A204.1 (cell line): ENCODE results near the gene CYP2A6.
"Not testable (repeated sequence)": the region's sequence is repeated elsewhere in the genome, so short reads cannot be mapped to it uniquely, and the experiment has no call there.

ENCODE experiments used
- FAIRE-seq: peaks from 2 replicates; lab custom pipeline; 2012; peaks lifted over from hg19 to GRCh38; lab: Jason Lieb, UNC

The CYP2A6 gene

GRCh38 chr19:40819479-40820234, 30.6 kb downstream of the CYP2A6 start:
- FAIRE-seq, result peak; percentile 72

GRCh38 chr19:40818480-40819399, 31.5 kb downstream of the CYP2A6 start:
- FAIRE-seq, result not testable (repeated sequence)

DNA sequence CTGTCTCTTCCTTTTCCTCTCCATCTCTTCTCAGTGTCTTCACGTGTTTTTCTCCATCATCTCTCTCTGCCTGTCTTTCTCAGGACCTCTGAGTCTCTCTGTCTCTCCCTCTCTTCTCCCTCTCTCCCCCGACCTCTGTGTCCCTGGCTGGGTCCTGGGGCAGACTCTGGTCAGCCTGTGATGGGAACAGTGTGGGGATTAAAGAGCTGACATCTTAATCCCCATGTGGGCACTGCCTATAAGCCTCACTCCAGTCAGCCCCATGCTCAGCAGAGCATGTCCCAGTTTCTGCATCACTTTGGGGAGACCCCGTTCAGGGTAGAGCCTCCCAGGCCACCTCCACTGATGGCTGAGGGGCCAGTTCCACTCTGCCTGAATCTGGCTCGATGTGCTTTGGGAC, 35.0 kb downstream of the CYP2A6 start:
- no peak for FAIRE-seq

- no peak for FAIRE-seq
Measured at GRCh38 chr19:40813182-40813581, 37.1 kb downstream of the CYP2A6 start.

DNA sequence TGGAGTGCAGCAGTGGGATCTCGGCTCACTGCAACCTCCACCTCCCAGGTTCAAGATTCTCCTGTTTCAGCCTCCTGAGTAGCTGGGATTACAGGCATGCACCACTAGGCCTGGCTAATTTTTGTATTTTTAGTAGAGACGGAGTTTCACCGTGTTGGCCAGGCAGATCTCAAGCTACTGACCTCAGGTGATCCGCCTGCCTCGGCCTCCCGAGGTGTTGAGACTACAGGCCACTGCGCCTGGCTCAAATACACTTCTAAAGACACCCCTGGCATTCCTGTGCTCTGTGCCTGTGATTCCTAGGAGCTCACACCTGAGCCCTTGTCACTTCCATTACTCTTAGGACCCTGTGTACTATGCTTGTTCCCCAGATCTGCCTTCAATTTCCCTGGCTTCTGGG, 37.7 kb downstream of the CYP2A6 start:
- FAIRE-seq, result not testable (repeated sequence)

DNA sequence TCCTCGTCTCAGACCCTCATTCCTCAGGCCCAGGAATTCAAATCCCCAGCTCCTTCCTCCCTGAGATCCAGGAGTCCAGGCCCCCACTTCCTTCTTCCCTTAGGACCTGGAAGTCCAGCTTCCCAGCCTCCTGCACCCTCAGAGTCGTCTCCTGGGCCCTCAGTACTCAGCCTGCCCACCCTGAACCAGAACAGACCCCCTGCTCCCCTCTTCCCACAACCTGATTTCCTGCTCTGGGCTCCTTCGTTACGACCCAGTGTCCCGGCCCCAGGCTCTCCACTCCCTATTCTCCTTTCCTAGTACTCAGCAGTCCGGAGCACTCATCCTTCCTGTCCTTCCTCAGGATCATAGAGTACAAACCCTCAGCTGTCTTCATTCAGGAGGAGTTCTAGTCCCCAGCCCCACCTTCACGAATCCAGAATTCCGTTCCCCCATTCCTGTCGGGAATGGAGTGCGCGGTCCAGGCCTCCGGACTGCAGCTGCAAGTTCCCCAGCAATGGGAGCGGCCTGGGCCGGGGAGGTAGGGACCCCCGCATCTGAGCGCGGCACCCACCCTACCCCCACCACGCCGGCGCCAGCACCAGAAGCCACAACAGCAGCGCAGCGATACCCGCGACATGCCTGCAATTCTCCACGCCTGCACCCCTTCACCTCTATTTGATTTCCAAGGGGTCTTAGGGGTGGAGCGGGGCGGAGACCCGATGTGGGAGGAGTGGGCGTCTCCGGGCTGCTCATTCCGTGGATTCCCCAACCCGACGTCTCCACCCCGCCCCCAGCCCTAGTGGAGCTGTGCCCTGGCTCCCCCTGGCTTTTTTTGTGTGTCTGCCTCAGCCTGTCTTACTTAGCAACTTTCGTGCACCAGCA, 38.5 kb downstream of the CYP2A6 start:
- no peak for FAIRE-seq

DNA sequence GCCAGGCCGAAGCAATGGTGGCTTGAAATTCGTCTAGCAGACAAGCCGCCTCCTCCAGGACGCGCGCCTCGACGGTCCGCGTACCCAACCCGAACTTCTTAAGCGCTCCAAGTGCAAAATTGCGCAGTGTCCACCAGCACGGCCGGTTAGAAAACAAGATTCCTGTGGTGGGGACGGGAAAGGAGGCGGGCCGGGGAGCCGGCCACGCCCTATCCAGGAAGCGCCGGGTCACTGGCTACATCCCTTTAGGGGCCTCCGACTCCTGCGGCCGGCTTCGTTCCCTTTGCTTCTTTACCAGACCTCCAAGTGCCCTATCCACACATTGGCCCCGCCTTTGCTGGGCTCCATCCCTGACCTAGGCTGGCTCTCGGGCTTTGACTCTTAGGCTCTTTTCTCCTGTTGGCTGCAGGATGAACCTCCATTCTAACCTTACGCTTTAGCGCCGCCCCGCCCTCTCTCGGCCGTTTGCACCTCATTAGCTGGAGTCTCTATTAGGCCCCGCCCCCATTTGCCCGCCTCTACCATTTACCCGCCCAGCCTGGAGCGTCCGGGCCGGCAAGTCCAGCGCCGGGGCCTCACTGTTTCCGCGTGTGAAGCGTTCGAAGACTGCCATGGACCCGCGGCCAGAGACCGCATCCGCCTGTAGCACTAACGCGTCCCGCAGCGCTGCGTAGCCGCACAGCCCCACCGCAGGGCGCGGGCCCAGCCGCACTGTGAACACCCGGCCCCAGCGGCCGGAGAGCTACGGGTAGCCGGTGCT, 39.4 kb downstream of the CYP2A6 start:
- not testable (repeated sequence) for FAIRE-seq

DNA sequence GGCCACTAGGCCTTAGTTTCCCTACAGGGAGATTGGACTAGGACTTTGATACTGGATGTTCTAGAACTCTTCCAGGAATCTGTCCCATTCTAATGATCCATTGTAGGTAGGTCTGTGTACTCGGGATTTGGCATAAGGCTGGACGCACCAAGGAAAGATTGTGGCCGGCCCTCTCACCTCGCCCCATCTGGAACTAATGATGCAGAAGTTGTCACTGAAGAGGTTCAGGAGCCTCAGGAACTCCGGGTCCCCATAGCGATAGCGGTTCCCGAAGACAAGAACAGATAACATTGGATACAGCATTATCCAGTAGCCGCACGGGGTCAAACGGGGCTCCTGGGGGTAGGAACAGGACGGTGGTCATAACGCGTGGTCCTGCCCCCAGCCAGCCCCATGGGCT, 40.1 kb downstream of the CYP2A6 start:
- FAIRE-seq, result no peak

DNA sequence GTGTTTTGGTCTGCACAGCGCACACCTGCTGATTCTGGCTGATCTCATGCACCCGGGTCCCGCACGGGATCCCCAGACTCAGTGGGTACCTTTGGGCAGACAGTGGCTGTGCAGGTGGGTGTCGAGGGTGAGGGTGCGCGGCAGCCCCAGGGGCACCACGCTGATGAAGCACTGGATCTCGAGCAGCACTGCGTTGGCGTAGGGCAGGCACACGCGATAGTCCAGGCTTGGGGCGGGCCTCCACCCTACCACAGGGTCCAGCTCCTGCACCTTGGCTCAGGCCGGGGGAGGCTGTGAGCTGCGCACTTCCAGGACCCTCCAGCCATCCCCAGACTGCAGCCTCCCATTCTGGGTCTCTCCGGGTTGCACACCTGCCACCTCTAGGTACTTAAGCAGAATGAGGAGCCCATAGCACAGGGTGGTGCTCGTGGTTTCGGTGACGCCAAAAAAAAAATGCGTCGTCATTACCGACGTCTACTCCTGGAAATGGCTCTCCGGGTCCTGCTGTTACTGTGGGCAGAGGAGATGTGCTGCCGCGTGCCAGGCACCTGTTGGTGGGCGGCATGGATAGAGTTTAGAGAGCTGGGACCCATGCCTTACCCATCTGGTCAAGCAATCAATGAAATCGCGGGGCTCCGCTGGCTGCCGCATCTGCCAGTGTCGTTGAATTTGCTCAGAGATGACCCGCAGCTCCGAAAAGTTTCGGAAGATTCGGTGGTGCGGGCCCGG, 40.7 kb downstream of the CYP2A6 start:
- no peak for FAIRE-seq

- no peak for FAIRE-seq
Measured at GRCh38 chr19:40808497-40808896, 41.8 kb downstream of the CYP2A6 start.

GRCh38 chr19:40808021-40808325, 42.3 kb downstream of the CYP2A6 start:
- FAIRE-seq, result no peak

GRCh38 chr19:40807147-40808020, 42.9 kb downstream of the CYP2A6 start:
- FAIRE-seq, result no peak

GRCh38 chr19:40806423-40807146, 43.7 kb downstream of the CYP2A6 start:
- FAIRE-seq, result no peak

- no peak for FAIRE-seq
Measured at GRCh38 chr19:40805258-40805868, 44.9 kb downstream of the CYP2A6 start.

DNA sequence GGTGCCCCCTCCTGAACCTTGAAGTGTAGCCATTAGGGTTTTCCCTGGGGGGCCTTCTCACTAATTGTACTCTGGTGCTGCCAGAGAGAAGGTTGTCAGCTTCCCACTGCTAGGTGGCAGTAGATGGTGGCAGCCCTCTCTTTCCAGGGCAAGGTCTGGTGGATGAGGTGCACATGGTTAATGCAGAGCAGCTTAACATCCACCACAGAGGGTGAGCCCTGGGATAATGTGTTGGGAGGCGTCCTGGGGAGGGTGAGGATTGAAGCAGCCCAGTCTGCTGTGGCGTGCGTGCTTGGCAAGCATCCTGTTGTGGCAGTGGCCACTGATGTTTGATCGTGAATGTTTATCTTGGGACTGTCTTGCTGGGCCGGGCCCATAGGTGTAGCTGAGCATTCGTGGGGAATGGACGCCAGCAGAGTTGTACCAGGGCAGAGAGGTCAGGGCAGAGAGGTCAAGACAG, 45.4 kb downstream of the CYP2A6 start:
- FAIRE-seq, result no peak

DNA sequence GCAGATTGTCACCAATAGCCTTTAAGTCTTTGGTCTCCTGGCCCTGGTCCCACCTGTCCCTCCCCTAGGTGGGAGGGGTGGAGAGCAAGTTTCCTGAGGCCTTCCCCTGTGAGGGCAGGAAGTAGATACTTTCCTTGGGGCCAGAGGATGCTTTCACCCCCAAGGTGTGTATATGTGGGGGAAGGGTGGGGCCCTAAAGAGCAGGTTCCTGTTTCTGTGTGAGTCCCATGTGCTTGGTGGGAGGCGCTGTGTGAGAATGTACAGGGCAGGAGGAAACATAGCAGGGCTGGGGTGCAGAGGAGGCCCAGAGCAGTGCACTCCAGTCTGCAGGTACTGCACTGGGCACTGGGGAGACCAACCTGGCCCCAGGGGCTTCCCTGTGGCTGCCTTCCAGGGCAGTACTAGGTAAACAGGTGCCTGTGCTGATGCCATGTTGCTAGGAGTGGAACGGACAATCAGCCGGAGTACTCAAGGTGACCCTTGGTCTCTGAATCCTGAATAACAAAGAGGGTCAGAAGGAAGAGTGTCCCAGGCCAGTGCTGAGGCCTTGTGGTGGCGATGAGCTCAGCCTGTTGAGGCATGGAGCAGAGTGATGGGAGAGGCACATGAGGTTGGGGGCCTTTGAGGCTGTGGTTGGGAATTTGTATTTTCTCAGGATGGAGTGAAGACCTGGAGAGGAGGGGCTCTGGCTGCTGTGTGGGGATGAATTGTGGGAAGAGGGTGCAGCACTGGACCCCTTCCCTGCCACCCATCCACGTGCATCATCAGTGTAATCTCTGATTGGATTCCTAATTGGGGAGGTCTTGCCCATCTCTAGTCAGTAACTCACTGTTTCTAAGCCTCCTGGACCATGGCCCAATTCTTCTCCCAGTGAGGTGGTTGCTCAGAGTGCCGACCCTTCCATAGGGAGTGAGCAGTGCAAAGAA, 46.1 kb downstream of the CYP2A6 start:
- no peak for FAIRE-seq

DNA sequence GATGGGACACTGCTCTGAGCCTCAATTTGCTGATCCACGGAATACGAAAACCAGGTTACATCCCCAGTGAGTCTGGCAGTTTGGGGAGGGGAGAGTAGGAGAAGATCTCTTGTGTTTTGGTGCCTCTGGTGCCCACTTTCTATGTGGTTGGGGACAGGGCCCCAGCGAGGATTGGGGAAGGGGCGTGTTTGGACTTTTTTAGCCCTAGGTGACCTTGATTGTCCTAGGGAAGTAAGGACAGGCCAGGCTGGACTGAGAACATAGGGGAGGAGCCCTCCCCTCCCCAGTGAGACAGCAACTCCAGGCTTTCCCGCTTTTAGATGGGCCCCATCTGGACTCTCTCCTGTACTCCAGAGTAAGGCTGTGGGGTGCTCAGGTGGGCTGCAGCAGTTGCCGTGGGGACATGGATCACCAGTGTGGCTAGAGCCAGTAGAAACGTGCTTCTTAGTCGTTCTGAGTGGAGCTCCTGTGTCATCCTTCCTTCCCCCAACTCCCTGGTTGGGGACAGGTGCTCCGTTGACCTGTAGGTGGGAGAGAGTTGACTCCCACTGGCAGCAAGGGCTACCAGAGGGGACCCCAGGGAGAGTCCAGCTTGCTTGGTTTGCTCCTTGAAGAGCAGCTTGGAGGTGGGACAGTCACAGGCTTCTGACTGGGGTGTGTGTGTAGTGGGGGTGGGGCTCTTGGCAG, 46.9 kb downstream of the CYP2A6 start:
- FAIRE-seq, result no peak
